Endothelial cell of umbilical vein (primary cell): ENCODE measurements around the gene KRT6C.

Experiments
- CTCF ChIP-seq, 2 donors: IDR thresholded peaks; 1 replicate in 1 of 2; 2 replicates in 1 of 2; pipeline ENCODE4 v1.5.1; 2011; ENCODE audit warnings: low read length in 2 of 2, mild to moderate bottlenecking in 2 of 2, moderate library complexity in 2 of 2, control low read depth in 1 of 2, inconsistent platforms in 1 of 2, low read depth in 1 of 2; ENCODE audit not compliant: insufficient read depth in 1 of 2; ENCODE audit errors: extremely low read depth in 1 of 2
- EZH2 ChIP-seq: IDR thresholded peaks from 2 replicates; pipeline ENCODE4 v1.6.1; 2012; ENCODE audit warnings: borderline replicate concordance, low read depth, mild to moderate bottlenecking, moderate library complexity, low read length, inconsistent platforms; ENCODE audit not compliant: severe bottlenecking
- FOS ChIP-seq: IDR thresholded peaks from 2 replicates; pipeline ENCODE4 v1.6.1; 2011; ENCODE audit warnings: mild to moderate bottlenecking, low read length, moderate library complexity, borderline replicate concordance; ENCODE audit not compliant: insufficient read depth
- MYC ChIP-seq: IDR thresholded peaks from one replicate; pipeline ENCODE4 v1.6.1; 2011; ENCODE audit warnings: mild to moderate bottlenecking, low read depth, low read length
- POLR2A ChIP-seq: IDR thresholded peaks from 2 replicates; pipeline ENCODE4 v1.6.1; 2012; ENCODE audit warnings: low read depth, mild to moderate bottlenecking, control low read depth, low read length
- POLR2AphosphoS5 ChIP-seq: IDR thresholded peaks from 2 replicates; pipeline ENCODE4 v1.6.1; 2012; ENCODE audit warnings: low read depth, mild to moderate bottlenecking, control low read depth, low read length, moderate library complexity; ENCODE audit not compliant: insufficient read depth

GRCh38 chr12:52436828-52437474, 36.7 kb downstream of the KRT6C start:
- TF ChIP-seq CTCF (IDR thresholded peaks at IDR 0.05; ENCODE audit: extremely low read depth in 1 of 2, insufficient read depth in 1 of 2, low read depth in 1 of 2, low read length in 2 of 2) = no peak
- TF ChIP-seq POLR2A = no peak
- no peak for TF ChIP-seq MYC
- TF ChIP-seq POLR2AphosphoS5 = no peak
- TF ChIP-seq FOS = no peak
- TF ChIP-seq EZH2 = no peak
